GM21390 (cell line): Measurements from ENCODE around the gene KRTAP4-1.
"Not testable (repeated sequence)": the region's sequence is repeated elsewhere in the genome, so short reads cannot be mapped to it uniquely, and the experiment has no call there.

Source experiments
- ATAC-seq: cut with Tn5 transposase; IDR thresholded peaks from one replicate; pipeline ENCODE4 v1.9.1; 2021; ENCODE audit not compliant: unreplicated experiment

KRTAP4-1 gene

GRCh38 chr17:41184480-41184961 is at the start of gene KRTAP4-1:
KRTAP4-1 (minus strand) TSS chr17:41184911; CDS start chr17:41184854, 57 bp downstream.
- no peak for ATAC-seq

DNA sequence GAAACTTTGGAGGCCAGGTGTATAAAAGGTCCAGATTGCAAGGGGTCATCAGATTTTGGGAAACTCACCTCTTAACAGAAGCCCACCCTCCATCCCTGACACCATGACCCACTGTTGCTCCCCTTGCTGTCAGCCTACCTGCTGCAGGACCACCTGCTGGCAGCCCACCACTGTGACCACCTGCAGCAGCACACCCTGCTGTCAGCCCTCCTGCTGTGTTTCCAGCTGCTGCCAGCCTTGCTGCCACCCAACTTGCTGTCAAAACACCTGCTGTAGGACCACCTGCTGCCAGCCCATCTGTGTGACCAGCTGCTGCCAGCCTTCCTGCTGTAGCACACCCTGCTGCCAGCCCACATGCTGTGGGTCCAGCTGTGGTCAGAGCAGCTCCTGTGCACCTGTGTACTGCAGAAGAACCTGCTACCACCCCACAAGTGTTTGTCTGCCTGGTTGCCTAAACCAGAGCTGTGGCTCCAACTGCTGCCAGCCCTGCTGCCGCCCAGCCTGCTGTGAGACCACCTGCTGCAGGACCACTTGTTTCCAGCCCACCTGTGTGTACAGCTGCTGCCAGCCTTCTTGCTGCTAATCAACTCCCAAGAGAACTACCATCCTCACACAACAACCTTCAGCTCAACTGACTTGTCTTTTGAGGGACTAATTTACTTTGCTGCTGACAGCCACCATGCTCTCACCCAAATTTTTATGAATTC is 47.8 kb upstream of the KRTAP4-1 start, which contains the start of gene KRTAP9-3:
TSS of gene KRTAP9-3 (plus strand) at position 51 of the 707 bp plus-strand sequence. CDS start at position 104, 53 bp downstream.
- not testable (repeated sequence) for ATAC-seq

DNA sequence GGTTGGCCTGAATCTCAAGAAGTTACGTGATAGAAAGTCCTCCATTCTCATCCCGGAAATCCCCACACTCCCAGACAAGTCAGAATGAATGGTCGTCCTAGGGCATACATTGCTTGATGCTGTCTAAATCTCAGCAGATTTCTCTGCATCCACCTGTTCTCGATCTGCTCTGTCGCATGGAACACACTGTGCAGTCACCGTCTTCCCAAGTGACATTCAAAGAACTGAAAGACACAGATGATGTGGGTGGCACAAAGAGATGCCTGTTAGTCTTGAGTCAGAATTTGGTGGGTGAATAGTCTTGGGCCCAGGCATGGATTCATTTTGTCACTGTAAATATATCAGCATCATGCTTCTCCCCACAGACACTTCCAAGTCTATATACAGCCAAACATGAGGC is 47.0 kb upstream of the KRTAP4-1 start:
- ATAC-seq: no peak

- no peak for ATAC-seq
Observed at GRCh38 chr17:41230094-41230493, 45.4 kb upstream of the KRTAP4-1 start.

- ATAC-seq: not testable (repeated sequence)
Observed at GRCh38 chr17:41226598-41227095, 41.9 kb upstream of the KRTAP4-1 start, which contains the start of gene KRTAP9-2. KRTAP9-2 (plus strand) TSS chr17:41226648; CDS start chr17:41226655, 7 bp downstream.

DNA sequence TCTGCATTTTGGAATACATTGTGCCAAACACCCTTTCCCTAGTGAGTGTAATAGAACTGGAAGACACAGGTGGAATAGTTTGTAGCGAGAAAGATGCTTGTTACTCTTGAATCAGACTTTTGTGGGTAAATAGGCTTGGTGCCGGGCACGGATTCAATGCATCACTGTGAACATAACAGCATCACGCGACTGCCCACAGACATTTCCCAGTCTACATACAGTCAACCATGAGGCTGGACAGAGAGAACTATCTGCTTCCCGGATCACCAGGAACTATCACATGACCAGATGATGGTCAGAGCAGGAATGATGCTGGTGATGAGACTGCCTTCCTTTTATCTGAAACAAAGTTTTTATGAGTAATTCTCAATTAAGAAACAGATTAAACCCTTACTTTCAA is 41.3 kb upstream of the KRTAP4-1 start:
- no peak for ATAC-seq

DNA sequence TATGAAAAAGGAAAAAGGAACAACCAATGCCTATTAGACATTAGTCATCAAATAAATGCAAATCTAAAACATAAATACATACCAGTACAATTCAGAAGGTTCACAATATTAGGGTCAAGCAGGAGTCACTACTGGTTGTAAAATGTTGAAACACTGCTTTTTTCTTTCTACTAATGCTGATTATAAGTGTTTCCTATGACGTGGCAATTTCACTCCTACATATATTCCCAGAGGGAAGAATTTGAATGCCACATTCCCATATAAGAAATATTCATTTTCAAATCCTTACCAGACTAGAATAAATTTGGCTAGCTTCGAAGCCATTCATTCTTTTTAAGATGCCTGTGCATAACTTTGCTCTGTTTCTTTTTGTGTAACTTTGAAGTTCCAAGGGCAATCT is 39.1 kb upstream of the KRTAP4-1 start:
- no peak for ATAC-seq

- ATAC-seq: no peak
Observed at GRCh38 chr17:41215681-41216080, 31.0 kb upstream of the KRTAP4-1 start.

GRCh38 chr17:41212524-41213169 is 27.9 kb upstream of the KRTAP4-1 start:
- ATAC-seq: no peak

- no peak for ATAC-seq
Observed at GRCh38 chr17:41211845-41212466, 27.2 kb upstream of the KRTAP4-1 start.

- ATAC-seq: no peak
Observed at GRCh38 chr17:41199421-41200078, 14.8 kb upstream of the KRTAP4-1 start.

DNA sequence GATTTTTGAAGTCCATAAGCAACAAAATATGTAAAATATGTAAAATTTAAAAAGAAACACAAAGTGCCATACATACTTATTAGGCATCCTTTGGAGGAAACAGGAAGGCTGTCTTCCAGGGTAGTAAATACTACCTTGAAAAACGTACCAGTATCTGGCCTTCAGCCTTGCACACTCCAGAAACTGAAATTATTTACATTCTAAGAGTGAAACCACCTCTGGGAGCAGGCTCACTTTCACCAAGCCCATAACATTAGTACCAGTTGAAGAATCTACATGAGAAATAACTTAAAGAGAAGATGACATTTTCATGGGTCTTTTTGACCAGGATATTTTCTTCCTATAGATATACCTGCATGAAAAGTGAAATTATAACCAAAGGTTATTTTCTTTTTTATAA is 11.4 kb upstream of the KRTAP4-1 start:
- ATAC-seq: no peak

- ATAC-seq: no peak
Observed at GRCh38 chr17:41190328-41190727, 5.6 kb upstream of the KRTAP4-1 start.

DNA sequence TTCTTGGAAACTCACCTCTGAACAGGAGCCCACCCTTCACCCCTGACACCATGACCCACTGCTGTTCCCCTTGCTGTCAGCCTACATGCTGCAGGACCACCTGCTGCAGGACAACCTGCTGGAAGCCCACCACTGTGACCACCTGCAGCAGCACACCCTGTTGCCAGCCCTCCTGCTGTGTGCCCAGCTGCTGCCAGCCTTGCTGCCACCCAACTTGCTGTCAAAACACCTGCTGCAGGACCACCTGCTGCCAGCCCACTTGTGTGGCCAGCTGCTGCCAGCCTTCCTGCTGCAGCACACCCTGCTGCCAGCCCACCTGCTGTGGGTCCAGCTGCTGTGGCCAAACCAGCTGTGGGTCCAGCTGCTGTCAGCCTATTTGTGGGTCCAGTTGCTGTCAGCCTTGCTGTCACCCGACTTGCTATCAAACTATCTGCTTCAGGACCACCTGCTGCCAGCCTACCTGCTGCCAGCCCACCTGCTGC is 5.2 kb upstream of the KRTAP4-1 start, which contains the start of gene KRTAP9-1:
TSS of gene KRTAP9-1 (plus strand) at position 51 of the 482 bp plus-strand sequence. CDS start at position 51, 0 bp downstream.
- not testable (repeated sequence) for ATAC-seq

- ATAC-seq: no peak
Observed at GRCh38 chr17:41186872-41187271, 2.2 kb upstream of the KRTAP4-1 start.

- ATAC-seq: no peak
Observed at GRCh38 chr17:41185001-41185400, 290 bp upstream of the KRTAP4-1 start.

- ATAC-seq: no peak
Observed at GRCh38 chr17:41178843-41179616, 5.7 kb downstream of the KRTAP4-1 start.

GRCh38 chr17:41178341-41178740 is 6.4 kb downstream of the KRTAP4-1 start:
- no peak for ATAC-seq

GRCh38 chr17:41177727-41178271 is 6.9 kb downstream of the KRTAP4-1 start, which contains the start of gene KRTAP4-2:
KRTAP4-2 (minus strand) TSS chr17:41178221; CDS start chr17:41178164, 57 bp downstream.
- ATAC-seq: no peak
